ENCODE results near the gene PAX6. TPM values are rescaled to one million over a fixed set of nuclear protein-coding genes. Genes with fewer than 3 reads are reported as not detected.

Gene PAX6
- total RNA-seq, 1 experiment from 2014 or later: 22.4 TPM

- DNase-seq (ENCODE audit: low spot score): peak; percentile 65
- no peak for TF ChIP-seq EZH2 (IDR thresholded peaks at IDR 0.05; ENCODE audit: borderline replicate concordance, low read depth, low read length, poor library complexity, severe bottlenecking)
- no peak for TF ChIP-seq CTCF (conservative IDR thresholded peaks at IDR 0.05; ENCODE audit: low read depth, low read length)
- Histone ChIP-seq H3K9me3 (ENCODE audit: low read depth, low read length, poor library complexity, severe bottlenecking) (no peaks in the 10 kb centered on the region), H3K36me3 (ENCODE audit: insufficient read depth, low read length, poor library complexity, severe bottlenecking) (no peaks in the 10 kb centered on the region), H3K27me3 (replicated peaks; ENCODE audit: insufficient read depth, low read depth, low read length, poor library complexity) (peaks cover 99% of the 10 kb centered on the region), H3K27ac (ENCODE audit: low read depth, low read length, poor library complexity, severe bottlenecking) (no peak overlapping the region), H3K4me3 (ENCODE audit: low read depth, low read length, poor library complexity, severe bottlenecking) (peak overlapping the region; percentile 44), H3K4me1 (ENCODE audit: insufficient read depth, low read length, poor library complexity, severe bottlenecking) (peaks cover 64% of the 10 kb centered on the region)
- intact Hi-C loops (cut with micrococcal nuclease; ENCODE audit: unreplicated experiment): loop anchor here (5.0 kb wide), 1 partner anchor 664 kb away; no protein-coding TSS in a partner anchor
- POLR2A ChIA-PET (ENCODE audit: low non-redundant PET): no interaction called here
- BruUV-seq (replicated peaks): no TSS peak
- CTCF ChIA-PET: no interaction called here
Observed at GRCh38 chr11:31816468-31817053, 5.4 kb upstream of the PAX6 start.

- TF ChIP-seq EZH2 (IDR thresholded peaks at IDR 0.05; ENCODE audit: borderline replicate concordance, low read depth, low read length, poor library complexity, severe bottlenecking): peak; percentile 92
- TF ChIP-seq CTCF (conservative IDR thresholded peaks at IDR 0.05; ENCODE audit: low read depth, low read length): peak; percentile 42
- no TSS peak for BruUV-seq (replicated peaks)
- Histone ChIP-seq H3K4me1 (ENCODE audit: insufficient read depth, low read length, poor library complexity, severe bottlenecking) (peaks cover 65% of the 10 kb centered on the region), H3K36me3 (ENCODE audit: insufficient read depth, low read length, poor library complexity, severe bottlenecking) (no peaks in the 10 kb centered on the region), H3K27ac (ENCODE audit: low read depth, low read length, poor library complexity, severe bottlenecking) (no peak overlapping the region), H3K27me3 (replicated peaks; ENCODE audit: insufficient read depth, low read depth, low read length, poor library complexity) (peaks cover 94% of the 10 kb centered on the region), H3K9me3 (ENCODE audit: low read depth, low read length, poor library complexity, severe bottlenecking) (no peaks in the 10 kb centered on the region), H3K4me3 (ENCODE audit: low read depth, low read length, poor library complexity, severe bottlenecking) (peak overlapping the region; percentile 44)
- CTCF ChIA-PET: interaction anchor here (0.5 to 0.7 kb wide), 2 partner anchors 10 to 235 kb away, joined by 8 to 9 read pairs; no protein-coding TSS in a partner anchor
- POLR2A ChIA-PET (ENCODE audit: low non-redundant PET): no interaction called here
- intact Hi-C loops (cut with micrococcal nuclease; ENCODE audit: unreplicated experiment): loop anchor here (5.0 kb wide), 1 partner anchor 664 kb away; no protein-coding TSS in a partner anchor
- peak; percentile 74 for DNase-seq (ENCODE audit: low spot score)
Observed at GRCh38 chr11:31815711-31816467, 4.8 kb upstream of the PAX6 start.

- H3K27me3 ChIP-seq (replicated peaks; ENCODE audit: insufficient read depth, low read depth, low read length, poor library complexity): peaks cover 94% of the 10 kb centered on the region
- no peak overlapping the region for H3K27ac ChIP-seq (ENCODE audit: low read depth, low read length, poor library complexity, severe bottlenecking)
- DNase-seq (ENCODE audit: low spot score): no peak
- TF ChIP-seq EZH2 (IDR thresholded peaks at IDR 0.05; ENCODE audit: borderline replicate concordance, low read depth, low read length, poor library complexity, severe bottlenecking) (no peak), CTCF (conservative IDR thresholded peaks at IDR 0.05; ENCODE audit: low read depth, low read length) (no peak)
- CTCF ChIA-PET: no interaction called here
- POLR2A ChIA-PET (ENCODE audit: low non-redundant PET): no interaction called here
- BruUV-seq (replicated peaks): no TSS peak
- intact Hi-C loops (cut with micrococcal nuclease; ENCODE audit: unreplicated experiment): loop anchor here (5.0 kb wide), 4 partner anchors 172 to 707 kb away; partner anchors contain the start of gene RCN1
- peaks cover 75% of the 10 kb centered on the region for H3K4me1 ChIP-seq (ENCODE audit: insufficient read depth, low read length, poor library complexity, severe bottlenecking)
- H3K9me3 ChIP-seq (ENCODE audit: low read depth, low read length, poor library complexity, severe bottlenecking): no peaks in the 10 kb centered on the region
- peak overlapping the region; percentile 44 for H3K4me3 ChIP-seq (ENCODE audit: low read depth, low read length, poor library complexity, severe bottlenecking)
- H3K36me3 ChIP-seq (ENCODE audit: insufficient read depth, low read length, poor library complexity, severe bottlenecking): no peaks in the 10 kb centered on the region
Observed at GRCh38 chr11:31814176-31814868, 3.2 kb upstream of the PAX6 start.
